BE2C (cell line): ENCODE results near the gene TMEM132D.

ENCODE experiments used
- DNase-seq: peaks from one replicate; pipeline ENCODE4 v3.0.0-alpha.2; 2020
- H3K27me3 ChIP-seq: fragments of 250-450 bp; sonication (Bioruptor Pico); 2 replicates; pipeline ENCODE4 v1.5.1; 2020; ENCODE audit warnings: mild to moderate bottlenecking
- H3K36me3 ChIP-seq: fragments of 250-450 bp; sonication (Bioruptor Pico); 2 replicates; pipeline ENCODE4 v1.5.1; 2020; ENCODE audit warnings: mild to moderate bottlenecking
- H3K4me1 ChIP-seq: fragments of 250-450 bp; sonication (Bioruptor Pico); 2 replicates; pipeline ENCODE4 v1.5.1; 2020
- H3K4me3 ChIP-seq: 2 replicates; pipeline ENCODE4 v1.5.1; 2011; ENCODE audit warnings: low read depth, low read length
- H3K9me3 ChIP-seq: fragments of 250-450 bp; sonication (Bioruptor Pico); 2 replicates; pipeline ENCODE4 v1.5.1; 2020
- TF ChIP-seq, protein P1 (sequence below): IDR thresholded peaks from 2 replicates; pipeline ENCODE4 v1.5.1; 2012; ENCODE audit warnings: mild to moderate bottlenecking, low read depth, low read length

TMEM132D gene

GRCh38 chr12:129704232-129704830 lies 199.5 kb downstream of the TMEM132D start:
- Histone ChIP-seq H3K4me3 (no peak overlapping the region), H3K36me3 (no peaks in the 10 kb centered on the region), H3K9me3 (no peaks in the 10 kb centered on the region), H3K4me1 (no peaks in the 10 kb centered on the region), H3K27me3 (no peaks in the 10 kb centered on the region)
- TF ChIP-seq, protein P1, sequence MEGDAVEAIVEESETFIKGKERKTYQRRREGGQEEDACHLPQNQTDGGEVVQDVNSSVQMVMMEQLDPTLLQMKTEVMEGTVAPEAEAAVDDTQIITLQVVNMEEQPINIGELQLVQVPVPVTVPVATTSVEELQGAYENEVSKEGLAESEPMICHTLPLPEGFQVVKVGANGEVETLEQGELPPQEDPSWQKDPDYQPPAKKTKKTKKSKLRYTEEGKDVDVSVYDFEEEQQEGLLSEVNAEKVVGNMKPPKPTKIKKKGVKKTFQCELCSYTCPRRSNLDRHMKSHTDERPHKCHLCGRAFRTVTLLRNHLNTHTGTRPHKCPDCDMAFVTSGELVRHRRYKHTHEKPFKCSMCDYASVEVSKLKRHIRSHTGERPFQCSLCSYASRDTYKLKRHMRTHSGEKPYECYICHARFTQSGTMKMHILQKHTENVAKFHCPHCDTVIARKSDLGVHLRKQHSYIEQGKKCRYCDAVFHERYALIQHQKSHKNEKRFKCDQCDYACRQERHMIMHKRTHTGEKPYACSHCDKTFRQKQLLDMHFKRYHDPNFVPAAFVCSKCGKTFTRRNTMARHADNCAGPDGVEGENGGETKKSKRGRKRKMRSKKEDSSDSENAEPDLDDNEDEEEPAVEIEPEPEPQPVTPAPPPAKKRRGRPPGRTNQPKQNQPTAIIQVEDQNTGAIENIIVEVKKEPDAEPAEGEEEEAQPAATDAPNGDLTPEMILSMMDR, result no peak
- no peak for DNase-seq

- Histone ChIP-seq H3K27me3 (no peaks in the 10 kb centered on the region), H3K4me3 (no peak overlapping the region), H3K9me3 (no peaks in the 10 kb centered on the region), H3K36me3 (no peaks in the 10 kb centered on the region), H3K4me1 (no peaks in the 10 kb centered on the region)
- TF ChIP-seq, protein P1, result no peak
- no peak for DNase-seq
Observed at GRCh38 chr12:129701631-129702101, 202.2 kb downstream of the TMEM132D start.

- peaks cover 3% of the 10 kb centered on the region; the same call in 1 of the 2 replicates for H3K9me3 ChIP-seq
- no peak for DNase-seq
- no peaks in the 10 kb centered on the region for H3K36me3 ChIP-seq
- TF ChIP-seq, protein P1, result no peak
- no peaks in the 10 kb centered on the region for H3K27me3 ChIP-seq
- H3K4me3 ChIP-seq, result no peak overlapping the region
- H3K4me1 ChIP-seq, result no peaks in the 10 kb centered on the region
Observed at GRCh38 chr12:129700036-129700435, 203.8 kb downstream of the TMEM132D start.

- no peaks in the 10 kb centered on the region for H3K4me1 ChIP-seq
- DNase-seq, result no peak
- H3K4me3 ChIP-seq, result no peak overlapping the region
- TF ChIP-seq, protein P1, result no peak
- peaks cover 3% of the 10 kb centered on the region; the same call in 1 of the 2 replicates for H3K9me3 ChIP-seq
- no peaks in the 10 kb centered on the region for H3K36me3 ChIP-seq
- H3K27me3 ChIP-seq, result no peaks in the 10 kb centered on the region
Observed at GRCh38 chr12:129696926-129697325, 206.9 kb downstream of the TMEM132D start.

DNA sequence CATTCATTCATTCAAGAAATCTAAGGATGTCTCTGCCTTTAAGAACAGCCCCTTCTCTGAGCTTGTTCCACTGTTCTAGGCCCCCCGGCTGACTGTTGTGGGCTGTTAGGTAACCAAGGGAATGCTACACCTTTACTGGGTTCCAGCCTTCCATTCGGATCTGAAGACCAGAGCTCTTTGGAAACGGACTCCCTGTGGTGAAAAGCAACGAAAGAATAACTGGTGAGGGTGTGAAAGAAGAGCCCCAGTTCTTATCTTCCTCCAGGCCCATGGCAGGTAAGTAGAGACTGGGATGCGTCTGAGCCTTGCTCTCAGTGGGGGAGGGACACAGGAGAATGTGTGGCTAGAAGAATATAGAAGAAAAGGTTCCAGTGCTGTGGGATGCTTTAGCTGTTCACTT lies 207.4 kb downstream of the TMEM132D start:
- Histone ChIP-seq H3K9me3 (peaks cover 3% of the 10 kb centered on the region; the same call in 1 of the 2 replicates), H3K4me3 (no peak overlapping the region), H3K4me1 (no peaks in the 10 kb centered on the region), H3K36me3 (no peaks in the 10 kb centered on the region), H3K27me3 (no peaks in the 10 kb centered on the region)
- no peak for DNase-seq
- TF ChIP-seq, protein P1, result no peak

DNA sequence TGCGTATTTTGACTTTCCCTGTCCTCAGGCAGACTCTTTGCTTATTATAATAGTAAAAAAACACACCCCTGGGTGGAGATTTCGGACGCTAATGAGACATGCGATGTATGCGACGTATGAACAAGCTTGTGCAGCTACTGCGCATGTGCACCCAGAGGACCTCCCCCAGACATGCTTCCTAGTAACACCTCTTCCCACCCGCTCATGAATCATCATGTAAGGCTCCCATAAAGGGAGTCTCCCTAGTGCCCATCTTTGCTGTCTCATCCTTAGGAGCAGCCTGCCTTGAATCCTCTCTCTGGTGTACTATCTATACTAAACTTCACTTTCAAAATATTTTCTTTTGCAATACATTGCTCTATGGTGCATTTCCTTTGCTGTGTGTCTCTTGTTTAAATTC lies 210.1 kb downstream of the TMEM132D start:
- H3K27me3 ChIP-seq, result no peaks in the 10 kb centered on the region
- H3K36me3 ChIP-seq, result no peaks in the 10 kb centered on the region
- TF ChIP-seq, protein P1, result no peak
- H3K4me3 ChIP-seq, result no peak overlapping the region
- H3K9me3 ChIP-seq, result peaks cover 3% of the 10 kb centered on the region; the same call in 1 of the 2 replicates
- no peak for DNase-seq
- no peaks in the 10 kb centered on the region for H3K4me1 ChIP-seq
